ENCODE measurements around the gene IFNA14.
"Not testable (repeated sequence)": the region's sequence is repeated elsewhere in the genome, so short reads cannot be mapped to it uniquely, and the experiment has no call there.

IFNA14 gene

DNA sequence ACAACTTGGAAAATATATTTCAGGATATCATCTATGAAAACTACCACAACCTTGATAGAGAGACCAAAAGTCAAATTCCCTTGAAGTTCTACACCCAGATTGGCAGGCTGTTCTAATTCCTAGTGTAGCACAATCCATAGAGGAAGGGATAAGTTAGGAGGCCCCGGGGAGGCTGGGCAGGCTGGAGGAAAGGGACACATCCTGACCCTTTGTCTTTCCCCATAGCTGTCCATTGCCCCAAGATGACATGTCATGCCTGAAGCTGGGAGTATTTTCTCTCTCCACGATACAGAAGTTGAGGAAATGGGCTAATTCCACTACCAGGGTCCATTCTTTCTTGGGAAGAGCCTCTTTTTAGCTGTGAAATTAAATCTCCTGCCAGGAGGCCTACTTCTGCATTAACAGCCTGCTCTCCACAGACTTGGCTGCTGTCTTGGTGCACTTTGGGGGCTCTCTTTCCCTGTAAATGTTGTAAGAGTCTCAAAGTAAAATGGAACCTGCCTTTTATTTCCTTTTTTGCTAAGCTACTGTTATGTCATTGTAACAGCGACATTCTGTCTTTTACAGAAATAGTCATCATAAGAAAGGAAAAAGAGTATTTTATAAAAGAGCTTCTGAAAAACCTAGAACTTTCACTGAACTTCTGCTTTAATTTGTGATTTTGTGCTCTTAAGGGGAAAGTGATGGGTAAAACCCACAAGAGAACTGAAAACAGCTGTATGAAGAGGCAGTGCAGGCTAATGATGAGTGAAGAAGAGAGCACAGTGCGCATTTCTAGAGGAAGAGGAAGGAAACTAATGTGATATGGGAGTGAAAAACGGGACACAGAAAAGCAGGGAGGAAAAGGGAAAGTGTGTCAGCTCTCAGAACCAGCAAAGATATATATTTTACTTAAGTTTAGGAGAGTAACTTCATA, 26.1 kb downstream of the IFNA14 start:
- not testable (repeated sequence) for DNase-seq

GRCh38 chr9:21212160-21212559, 27.6 kb downstream of the IFNA14 start:
- not testable (repeated sequence) for DNase-seq

DNA sequence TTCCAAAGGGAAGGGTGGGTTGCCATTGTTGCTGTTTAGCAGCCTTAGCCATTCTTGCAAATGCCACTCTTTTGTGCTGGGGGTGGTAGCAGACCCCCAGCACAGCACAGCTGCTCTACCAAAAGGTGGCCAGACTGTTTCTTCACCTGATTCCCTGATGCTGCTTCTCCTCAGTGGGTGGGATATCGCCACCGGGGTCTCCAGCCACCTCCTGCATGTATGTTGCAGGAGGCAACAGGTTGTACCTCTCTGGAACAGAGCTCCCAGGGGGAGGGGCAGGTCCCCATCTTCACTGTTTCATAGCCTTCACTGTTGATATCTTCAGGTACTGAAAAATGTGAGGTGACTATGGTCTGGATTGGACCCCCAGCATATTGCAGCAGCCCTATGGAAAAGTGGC, 29.0 kb downstream of the IFNA14 start:
- not testable (repeated sequence) for DNase-seq

GRCh38 chr9:21210311-21210710, 29.5 kb downstream of the IFNA14 start:
- no peak for DNase-seq

DNA sequence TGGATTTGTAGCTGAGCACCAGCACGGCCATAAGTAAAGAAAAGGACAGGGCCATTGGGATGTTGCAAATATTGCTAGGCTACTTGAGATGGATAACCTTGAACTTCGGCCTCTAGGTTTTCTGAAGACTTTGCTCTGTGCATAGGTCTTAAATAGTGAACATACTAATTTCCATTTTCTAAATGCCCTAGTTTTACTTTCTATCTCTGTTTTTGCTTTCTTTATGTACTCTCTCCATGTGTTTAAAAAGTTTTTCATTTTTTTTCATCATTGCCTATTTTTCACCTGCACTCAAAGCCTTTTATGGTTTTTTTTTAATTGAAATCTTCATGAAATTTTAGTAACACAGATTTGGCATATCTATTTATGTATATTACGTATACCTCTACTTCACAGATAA, 32.8 kb downstream of the IFNA14 start, which contains the start of gene IFNA10:
IFNA10 (minus strand) TSS at position 101 of the 400 bp plus-strand sequence; CDS start at position 55, 46 bp downstream.
- DNase-seq: not testable (repeated sequence)

GRCh38 chr9:21205204-21205603, 34.6 kb downstream of the IFNA14 start:
- DNase-seq: no peak

DNA sequence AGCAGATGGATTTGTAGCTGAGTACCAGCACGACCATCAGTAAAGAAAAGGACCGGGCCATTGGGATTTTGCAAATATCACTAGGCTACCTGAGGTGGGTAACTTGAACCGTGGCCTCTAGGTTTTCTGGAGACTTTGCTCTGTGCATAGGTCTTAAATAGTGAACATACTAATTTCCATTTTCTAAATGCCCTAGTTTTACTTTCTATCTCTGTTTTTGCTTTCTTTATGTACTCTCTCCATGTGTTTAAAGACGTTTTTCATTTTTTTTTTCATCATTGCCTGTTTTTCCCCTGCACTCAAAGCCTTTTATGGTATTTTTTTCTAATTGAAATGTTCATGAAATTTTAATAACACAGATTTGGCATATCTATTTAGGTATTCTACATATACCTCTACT, 37.7 kb downstream of the IFNA14 start, which contains the start of gene IFNA7:
IFNA7 (minus strand) TSS at position 101 of the 400 bp plus-strand sequence; CDS start at position 61, 40 bp downstream.
- not testable (repeated sequence) for DNase-seq

DNA sequence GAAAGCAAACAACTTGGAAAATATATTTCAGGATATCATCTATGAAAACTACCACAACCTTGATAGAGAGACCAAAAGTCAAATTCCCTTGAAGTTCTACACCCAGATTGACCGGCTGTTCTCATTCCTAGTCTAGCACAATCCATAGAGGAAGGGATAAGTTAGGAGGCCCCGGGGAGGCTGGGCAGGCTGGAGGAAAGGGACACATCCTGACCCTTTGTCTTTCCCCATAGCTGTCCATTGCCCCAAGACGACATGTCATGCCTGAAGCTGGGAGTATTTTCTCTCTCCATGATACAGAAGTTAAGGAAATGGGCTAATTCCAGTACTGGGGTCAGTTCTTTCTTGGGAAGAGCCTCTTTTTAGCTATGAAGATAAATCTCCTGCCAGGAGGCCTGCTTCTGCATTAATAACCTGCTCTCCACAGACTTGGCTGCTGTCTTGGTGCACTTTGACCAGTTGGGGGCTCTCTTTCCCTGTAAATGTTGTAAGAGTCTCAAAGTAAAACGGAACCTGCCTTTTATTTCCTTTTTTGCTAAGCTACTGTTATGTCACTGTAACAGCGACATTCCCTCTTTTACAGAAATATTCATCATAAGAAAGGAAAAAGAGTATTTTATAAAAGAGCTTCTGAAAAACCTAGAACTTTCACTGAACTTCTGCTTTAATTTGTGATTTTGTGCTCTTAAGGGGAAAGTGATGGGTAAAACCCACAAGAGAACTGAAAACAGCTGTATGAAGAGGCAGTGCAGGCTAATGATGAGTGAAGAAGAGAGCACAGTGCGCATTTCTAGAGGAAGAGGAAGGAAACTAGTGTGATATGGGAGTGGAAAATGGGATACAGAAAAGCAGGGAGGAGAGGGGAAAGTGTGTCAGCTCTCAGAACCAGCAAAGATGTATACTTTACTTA, 44.7 kb downstream of the IFNA14 start:
- not testable (repeated sequence) for DNase-seq
